ENCODE data around the gene TACC3.

DNA sequence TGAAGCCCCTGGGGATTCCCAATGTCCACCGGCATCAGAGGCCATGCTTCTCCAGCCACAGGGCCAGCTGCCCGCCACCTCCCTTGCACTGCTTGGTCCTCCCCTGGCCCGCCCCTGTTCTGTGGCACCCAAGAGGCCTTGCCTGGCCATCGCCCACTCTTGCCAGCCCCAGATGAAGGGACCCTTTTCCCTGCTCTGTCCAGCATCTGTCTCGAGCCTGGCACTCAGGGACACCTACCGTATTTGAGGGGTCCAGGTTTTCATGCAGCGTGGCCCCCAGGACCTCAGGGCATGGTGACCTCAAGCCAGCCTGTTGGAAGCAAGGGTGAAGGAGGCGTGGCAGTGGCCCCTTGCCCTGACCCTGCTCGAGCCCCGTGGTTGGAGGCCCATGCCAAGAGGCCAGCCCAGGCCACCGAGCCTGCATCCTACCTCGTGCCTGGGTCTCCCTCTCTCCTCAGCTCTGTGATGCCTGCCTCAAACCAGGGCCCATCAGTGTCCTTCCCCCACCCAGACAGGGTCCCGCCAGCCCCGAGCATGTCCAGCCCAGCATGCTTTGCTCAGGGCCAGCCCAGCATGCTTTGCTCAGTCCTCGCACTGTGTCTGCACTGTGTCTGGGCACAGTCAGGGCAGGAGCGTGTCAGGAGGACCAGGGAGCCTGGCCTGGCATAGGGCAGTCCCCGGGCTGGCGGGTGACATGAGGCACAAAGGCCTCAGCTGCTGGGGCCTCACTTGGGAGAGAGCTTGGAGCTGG lies 57.5 kb downstream of the TACC3 start:
- TF ChIP-seq EZH2phosphoT487 (IDR thresholded peaks at IDR 0.05; ENCODE audit: low read length), result no peak
- no peak for TF ChIP-seq CTCF (IDR thresholded peaks at IDR 0.05; ENCODE audit: low read length)
- no peak for TF ChIP-seq EZH2 (optimal IDR thresholded peaks at IDR 0.05; ENCODE audit: low read depth, low read length)
